ENCODE measurements around the gene DUS3L.

DUS3L gene

DNA sequence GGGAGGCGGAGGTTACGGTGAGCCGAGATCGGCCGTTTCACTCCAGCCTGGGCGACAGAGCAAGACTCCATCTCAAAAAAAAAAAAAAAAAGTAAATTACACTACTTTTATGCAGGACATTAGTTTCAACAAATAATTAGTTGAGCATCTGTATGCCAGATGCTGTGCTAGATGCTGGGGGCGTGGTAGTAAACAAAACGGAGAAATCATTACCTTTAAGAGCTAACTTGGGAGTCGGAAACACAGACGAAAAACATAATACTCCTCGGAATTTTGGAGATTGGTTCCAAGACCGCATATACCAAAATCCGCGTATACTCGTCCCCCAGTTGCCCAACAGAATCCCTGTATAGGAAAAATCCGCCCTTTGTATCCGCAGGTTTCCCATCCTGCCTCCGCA, 1.3 kb upstream of the DUS3L start:
- no peak overlapping the region for H3K4me3 ChIP-seq (replicated peaks; ENCODE audit: low read depth, low read length)
- TF ChIP-seq, protein P1, sequence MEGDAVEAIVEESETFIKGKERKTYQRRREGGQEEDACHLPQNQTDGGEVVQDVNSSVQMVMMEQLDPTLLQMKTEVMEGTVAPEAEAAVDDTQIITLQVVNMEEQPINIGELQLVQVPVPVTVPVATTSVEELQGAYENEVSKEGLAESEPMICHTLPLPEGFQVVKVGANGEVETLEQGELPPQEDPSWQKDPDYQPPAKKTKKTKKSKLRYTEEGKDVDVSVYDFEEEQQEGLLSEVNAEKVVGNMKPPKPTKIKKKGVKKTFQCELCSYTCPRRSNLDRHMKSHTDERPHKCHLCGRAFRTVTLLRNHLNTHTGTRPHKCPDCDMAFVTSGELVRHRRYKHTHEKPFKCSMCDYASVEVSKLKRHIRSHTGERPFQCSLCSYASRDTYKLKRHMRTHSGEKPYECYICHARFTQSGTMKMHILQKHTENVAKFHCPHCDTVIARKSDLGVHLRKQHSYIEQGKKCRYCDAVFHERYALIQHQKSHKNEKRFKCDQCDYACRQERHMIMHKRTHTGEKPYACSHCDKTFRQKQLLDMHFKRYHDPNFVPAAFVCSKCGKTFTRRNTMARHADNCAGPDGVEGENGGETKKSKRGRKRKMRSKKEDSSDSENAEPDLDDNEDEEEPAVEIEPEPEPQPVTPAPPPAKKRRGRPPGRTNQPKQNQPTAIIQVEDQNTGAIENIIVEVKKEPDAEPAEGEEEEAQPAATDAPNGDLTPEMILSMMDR (IDR thresholded peaks at IDR 0.05; ENCODE audit: insufficient read depth, low read length, poor library complexity, severe bottlenecking): no peak
- no peaks in the 10 kb centered on the region for H3K27me3 ChIP-seq (replicated peaks; ENCODE audit: control insufficient read depth, insufficient read depth, low read length)
- peaks cover 17% of the 10 kb centered on the region for H3K36me3 ChIP-seq (ENCODE audit: control insufficient read depth, insufficient read depth, low read length)
- no peak for DNase-seq (ENCODE audit: extremely low read depth, insufficient read length)

GRCh38 chr19:5789886-5790558, 941 bp downstream of the DUS3L start:
- TF ChIP-seq, protein P1 (IDR thresholded peaks at IDR 0.05; ENCODE audit: insufficient read depth, low read length, poor library complexity, severe bottlenecking): no peak
- Histone ChIP-seq H3K36me3 (ENCODE audit: control insufficient read depth, insufficient read depth, low read length) (peaks cover 31% of the 10 kb centered on the region), H3K27me3 (replicated peaks; ENCODE audit: control insufficient read depth, insufficient read depth, low read length) (no peaks in the 10 kb centered on the region), H3K4me3 (replicated peaks; ENCODE audit: low read depth, low read length) (peak overlapping the region; percentile 70)
- DNase-seq (ENCODE audit: extremely low read depth, insufficient read length): no peak

GRCh38 chr19:5789351-5789761, 1.6 kb downstream of the DUS3L start:
- DNase-seq (ENCODE audit: extremely low read depth, insufficient read length): no peak
- TF ChIP-seq, protein P1 (IDR thresholded peaks at IDR 0.05; ENCODE audit: insufficient read depth, low read length, poor library complexity, severe bottlenecking): no peak
- peaks cover 33% of the 10 kb centered on the region for H3K36me3 ChIP-seq (ENCODE audit: control insufficient read depth, insufficient read depth, low read length)
- no peaks in the 10 kb centered on the region for H3K27me3 ChIP-seq (replicated peaks; ENCODE audit: control insufficient read depth, insufficient read depth, low read length)
- no peak overlapping the region for H3K4me3 ChIP-seq (replicated peaks; ENCODE audit: low read depth, low read length)

- Histone ChIP-seq H3K4me3 (replicated peaks; ENCODE audit: low read depth, low read length) (no peak overlapping the region), H3K27me3 (replicated peaks; ENCODE audit: control insufficient read depth, insufficient read depth, low read length) (no peaks in the 10 kb centered on the region), H3K36me3 (ENCODE audit: control insufficient read depth, insufficient read depth, low read length) (peaks cover 37% of the 10 kb centered on the region)
- TF ChIP-seq, protein P1 (IDR thresholded peaks at IDR 0.05; ENCODE audit: insufficient read depth, low read length, poor library complexity, severe bottlenecking): no peak
- no peak for DNase-seq (ENCODE audit: extremely low read depth, insufficient read length)
Measured at GRCh38 chr19:5788422-5788821, 2.5 kb downstream of the DUS3L start.

GRCh38 chr19:5787409-5788182, 3.4 kb downstream of the DUS3L start:
- peaks cover 37% of the 10 kb centered on the region for H3K36me3 ChIP-seq (ENCODE audit: control insufficient read depth, insufficient read depth, low read length)
- DNase-seq (ENCODE audit: extremely low read depth, insufficient read length): no peak
- no peak overlapping the region for H3K4me3 ChIP-seq (replicated peaks; ENCODE audit: low read depth, low read length)
- H3K27me3 ChIP-seq (replicated peaks; ENCODE audit: control insufficient read depth, insufficient read depth, low read length): no peaks in the 10 kb centered on the region
- TF ChIP-seq, protein P1 (IDR thresholded peaks at IDR 0.05; ENCODE audit: insufficient read depth, low read length, poor library complexity, severe bottlenecking): no peak

Measured in GM06990 (cell line).